SH-SY5Y (cell line): ENCODE data around the gene PFDN4.

Source experiments
- GATA2 ChIP-seq: IDR thresholded peaks from 2 replicates; pipeline ENCODE4 v1.6.1; 2011; ENCODE audit warnings: mild to moderate bottlenecking, low read depth, low read length
- GATA3 ChIP-seq: IDR thresholded peaks from 2 replicates; pipeline ENCODE4 v1.6.1; 2011; ENCODE audit warnings: low read depth, mild to moderate bottlenecking, low read length, moderate library complexity

- TF ChIP-seq GATA2 (no peak), GATA3 (no peak)
These were observed 1.4 kb downstream of the PFDN4 start for GRCh38 chr20:54209216-54209813.
